SK-N-SH treated with all-trans-retinoic acid at 6 μM for 48 hours (cell line): Measurements from ENCODE around the gene TMCC3.

Source experiments
- ATAC-seq: fragments of 200-7000 bp; cut with Tn5 transposase; 3 replicates; pipeline ENCODE4 v1.9.1; 2020; ENCODE audit warnings: mild to moderate bottlenecking, moderate library complexity
- ARNTL ChIP-seq: fragments of 450-650 bp; formaldehyde crosslinking; IDR thresholded peaks from 2 replicates; pipeline ENCODE4 v1.5.0; 2020; ENCODE audit warnings: low read depth, mild to moderate bottlenecking, moderate library complexity, borderline replicate concordance
- BACH2 ChIP-seq: fragments of 250-450 bp; sonication (Bioruptor Pico); IDR thresholded peaks from 2 replicates; pipeline ENCODE4 v1.9.0; 2021; ENCODE audit warnings: mild to moderate bottlenecking, borderline replicate concordance
- CSDC2 ChIP-seq: fragments of 250-450 bp; sonication (Bioruptor Pico); IDR thresholded peaks from 2 replicates; pipeline ENCODE4 v1.5.0; 2020; ENCODE audit warnings: mild to moderate bottlenecking, moderate library complexity
- ESRRG ChIP-seq: fragments of 250-450 bp; sonication (Bioruptor Pico); IDR thresholded peaks from 2 replicates; pipeline ENCODE4 v1.6.1; 2021; ENCODE audit warnings: mild to moderate bottlenecking
- GLIS3 ChIP-seq: fragments of 250-450 bp; sonication (Bioruptor Pico); IDR thresholded peaks from 2 replicates; pipeline ENCODE4 v1.5.0; 2020; ENCODE audit warnings: mild to moderate bottlenecking, moderate library complexity
- ISL1 ChIP-seq: fragments of 250-450 bp; sonication (Bioruptor Pico); IDR thresholded peaks from 2 replicates; pipeline ENCODE4 v2.1.2; 2022; ENCODE audit warnings: mild to moderate bottlenecking, moderate library complexity
- OSR1 ChIP-seq: fragments of 250-450 bp; sonication (Bioruptor Pico); IDR thresholded peaks from 2 replicates; pipeline ENCODE4 v1.8.0; 2022; ENCODE audit warnings: moderate library complexity, mild to moderate bottlenecking, inconsistent platforms
- PPARA ChIP-seq: fragments of 250-450 bp; sonication (Bioruptor Pico); IDR thresholded peaks from 2 replicates; pipeline ENCODE4 v1.5.0; 2020; ENCODE audit warnings: mild to moderate bottlenecking, borderline replicate concordance
- SNAI2 ChIP-seq: fragments of 250-450 bp; sonication (Bioruptor Pico); IDR thresholded peaks from 2 replicates; pipeline ENCODE4 v1.5.0; 2020; ENCODE audit warnings: mild to moderate bottlenecking, moderate library complexity
- TCF4 ChIP-seq: fragments of 250-450 bp; sonication (Bioruptor Pico); IDR thresholded peaks from 2 replicates; pipeline ENCODE4 v1.8.0; 2021; ENCODE audit warnings: mild to moderate bottlenecking, moderate library complexity, borderline replicate concordance
- ZC3H10 ChIP-seq: fragments of 250-450 bp; sonication (Bioruptor Pico); IDR thresholded peaks from 2 replicates; pipeline ENCODE4 v1.5.1; 2021; ENCODE audit warnings: mild to moderate bottlenecking, moderate library complexity
- ZFP3 ChIP-seq: fragments of 250-450 bp; sonication (Bioruptor Pico); IDR thresholded peaks from 2 replicates; pipeline ENCODE4 v1.5.0; 2020; ENCODE audit warnings: mild to moderate bottlenecking, moderate library complexity
- ZFP30 ChIP-seq: fragments of 450-650 bp; formaldehyde crosslinking; IDR thresholded peaks from 2 replicates; pipeline ENCODE4 v1.5.0; 2022; ENCODE audit warnings: mild to moderate bottlenecking, moderate library complexity
- ZNF565 ChIP-seq: fragments of 450-650 bp; formaldehyde crosslinking; conservative IDR thresholded peaks from 2 replicates; pipeline ENCODE4 v1.5.0; 2020; ENCODE audit warnings: low read depth, mild to moderate bottlenecking, moderate library complexity
- ZNF70 ChIP-seq: fragments of 450-650 bp; formaldehyde crosslinking; IDR thresholded peaks from 2 replicates; pipeline ENCODE4 v1.5.0; 2020; ENCODE audit warnings: mild to moderate bottlenecking, moderate library complexity
- ZNF8 ChIP-seq: fragments of 450-650 bp; formaldehyde crosslinking; IDR thresholded peaks from 2 replicates; pipeline ENCODE4 v1.5.0; 2020; ENCODE audit warnings: mild to moderate bottlenecking, moderate library complexity
- TF ChIP-seq, protein P1 (sequence below): fragments of 250-450 bp; sonication (Bioruptor Pico); IDR thresholded peaks from 2 replicates; pipeline ENCODE4 v1.5.1; 2021; ENCODE audit warnings: mild to moderate bottlenecking, moderate library complexity
- TF ChIP-seq, protein P2 (sequence below): fragments of 250-450 bp; sonication (Bioruptor Pico); IDR thresholded peaks from 2 replicates; pipeline ENCODE4 v1.8.0; 2020; ENCODE audit warnings: mild to moderate bottlenecking, moderate library complexity, borderline replicate concordance
- TF ChIP-seq, protein P3 (sequence below): fragments of 250-450 bp; sonication (Bioruptor Pico); IDR thresholded peaks from 2 replicates; pipeline ENCODE4 v1.5.1; 2020; ENCODE audit warnings: low read depth, mild to moderate bottlenecking, moderate library complexity
- TF ChIP-seq, protein P4 (sequence below): fragments of 250-450 bp; sonication (Bioruptor Pico); IDR thresholded peaks from 2 replicates; pipeline ENCODE4 v1.5.0; 2020; ENCODE audit warnings: mild to moderate bottlenecking, moderate library complexity

The TMCC3 gene

DNA sequence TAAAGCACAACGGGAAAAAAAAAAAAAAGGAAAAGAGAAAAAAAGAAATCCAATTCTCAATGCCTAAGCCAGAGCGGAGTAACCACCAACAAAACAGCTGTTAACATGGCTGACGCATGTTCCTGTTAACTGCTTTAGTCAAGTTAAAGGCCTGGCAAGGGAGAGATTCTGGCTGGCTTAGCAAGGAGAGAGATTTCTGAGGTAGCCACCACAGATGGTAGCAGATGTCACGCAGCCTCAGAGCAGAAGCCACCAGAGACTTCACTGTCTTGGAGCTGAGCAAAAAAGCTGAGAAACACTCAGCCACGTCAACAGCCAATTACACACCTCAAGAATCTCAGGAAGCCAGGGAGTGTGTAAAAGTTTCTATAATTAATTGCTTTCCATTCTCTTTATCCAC, 87.1 kb downstream of the TMCC3 start:
- no peak for ATAC-seq
- TF ChIP-seq, protein P1, sequence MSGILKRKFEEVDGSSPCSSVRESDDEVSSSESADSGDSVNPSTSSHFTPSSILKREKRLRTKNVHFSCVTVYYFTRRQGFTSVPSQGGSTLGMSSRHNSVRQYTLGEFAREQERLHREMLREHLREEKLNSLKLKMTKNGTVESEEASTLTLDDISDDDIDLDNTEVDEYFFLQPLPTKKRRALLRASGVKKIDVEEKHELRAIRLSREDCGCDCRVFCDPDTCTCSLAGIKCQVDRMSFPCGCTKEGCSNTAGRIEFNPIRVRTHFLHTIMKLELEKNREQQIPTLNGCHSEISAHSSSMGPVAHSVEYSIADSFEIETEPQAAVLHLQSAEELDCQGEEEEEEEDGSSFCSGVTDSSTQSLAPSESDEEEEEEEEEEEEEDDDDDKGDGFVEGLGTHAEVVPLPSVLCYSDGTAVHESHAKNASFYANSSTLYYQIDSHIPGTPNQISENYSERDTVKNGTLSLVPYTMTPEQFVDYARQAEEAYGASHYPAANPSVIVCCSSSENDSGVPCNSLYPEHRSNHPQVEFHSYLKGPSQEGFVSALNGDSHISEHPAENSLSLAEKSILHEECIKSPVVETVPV (CRISPR knock-in tag), result no peak
- no peak for TF ChIP-seq GLIS3
- TF ChIP-seq, protein P2, sequence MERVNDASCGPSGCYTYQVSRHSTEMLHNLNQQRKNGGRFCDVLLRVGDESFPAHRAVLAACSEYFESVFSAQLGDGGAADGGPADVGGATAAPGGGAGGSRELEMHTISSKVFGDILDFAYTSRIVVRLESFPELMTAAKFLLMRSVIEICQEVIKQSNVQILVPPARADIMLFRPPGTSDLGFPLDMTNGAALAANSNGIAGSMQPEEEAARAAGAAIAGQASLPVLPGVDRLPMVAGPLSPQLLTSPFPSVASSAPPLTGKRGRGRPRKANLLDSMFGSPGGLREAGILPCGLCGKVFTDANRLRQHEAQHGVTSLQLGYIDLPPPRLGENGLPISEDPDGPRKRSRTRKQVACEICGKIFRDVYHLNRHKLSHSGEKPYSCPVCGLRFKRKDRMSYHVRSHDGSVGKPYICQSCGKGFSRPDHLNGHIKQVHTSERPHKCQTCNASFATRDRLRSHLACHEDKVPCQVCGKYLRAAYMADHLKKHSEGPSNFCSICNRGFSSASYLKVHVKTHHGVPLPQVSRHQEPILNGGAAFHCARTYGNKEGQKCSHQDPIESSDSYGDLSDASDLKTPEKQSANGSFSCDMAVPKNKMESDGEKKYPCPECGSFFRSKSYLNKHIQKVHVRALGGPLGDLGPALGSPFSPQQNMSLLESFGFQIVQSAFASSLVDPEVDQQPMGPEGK (CRISPR knock-in tag), result no peak
- no peak for TF ChIP-seq SNAI2 (CRISPR knock-in tag)
- TF ChIP-seq ZFP30, result no peak
- no peak for TF ChIP-seq BACH2 (CRISPR knock-in tag)
- no peak for TF ChIP-seq ZNF70 (CRISPR knock-in tag)
- TF ChIP-seq, protein P3, sequence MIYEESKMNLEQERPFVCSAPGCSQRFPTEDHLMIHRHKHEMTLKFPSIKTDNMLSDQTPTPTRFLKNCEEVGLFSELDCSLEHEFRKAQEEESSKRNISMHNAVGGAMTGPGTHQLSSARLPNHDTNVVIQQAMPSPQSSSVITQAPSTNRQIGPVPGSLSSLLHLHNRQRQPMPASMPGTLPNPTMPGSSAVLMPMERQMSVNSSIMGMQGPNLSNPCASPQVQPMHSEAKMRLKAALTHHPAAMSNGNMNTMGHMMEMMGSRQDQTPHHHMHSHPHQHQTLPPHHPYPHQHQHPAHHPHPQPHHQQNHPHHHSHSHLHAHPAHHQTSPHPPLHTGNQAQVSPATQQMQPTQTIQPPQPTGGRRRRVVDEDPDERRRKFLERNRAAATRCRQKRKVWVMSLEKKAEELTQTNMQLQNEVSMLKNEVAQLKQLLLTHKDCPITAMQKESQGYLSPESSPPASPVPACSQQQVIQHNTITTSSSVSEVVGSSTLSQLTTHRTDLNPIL (CRISPR knock-in tag), result no peak
- no peak for TF ChIP-seq PPARA (CRISPR knock-in tag)
- no peak for TF ChIP-seq TCF4
- no peak for TF ChIP-seq ESRRG (CRISPR knock-in tag)
- TF ChIP-seq, all 23 proteins: peak for 0

DNA sequence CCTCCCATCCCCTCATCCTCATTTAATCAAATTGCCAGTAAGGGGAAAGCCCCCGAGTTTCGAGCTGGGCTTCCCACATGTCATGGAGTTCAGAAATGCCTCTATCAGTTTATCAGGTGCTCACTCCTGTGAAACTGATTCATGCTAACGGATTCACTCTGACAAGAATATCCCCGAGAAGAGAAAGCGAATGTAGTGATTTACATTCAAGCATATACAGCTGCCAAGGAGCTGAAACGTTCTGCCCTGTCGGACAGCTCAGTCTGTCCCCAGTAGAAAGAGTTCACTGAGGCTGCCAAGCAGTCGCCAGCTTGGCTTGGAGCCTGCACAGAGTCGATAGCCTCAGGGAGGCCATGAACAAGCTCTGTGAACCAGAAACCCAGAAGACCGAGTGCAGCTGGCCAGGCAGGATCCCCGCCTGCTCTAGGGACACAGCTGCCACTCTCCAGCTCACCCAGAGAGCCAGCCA, 88.4 kb downstream of the TMCC3 start:
- TF ChIP-seq GLIS3 (no peak), ZNF70 (CRISPR knock-in tag) (peak; percentile 66; the same call in 1 of the 2 replicates), BACH2 (CRISPR knock-in tag) (no peak), TCF4 (peak; percentile 45; the same call in 1 of the 2 replicates)
- TF ChIP-seq, protein P4, sequence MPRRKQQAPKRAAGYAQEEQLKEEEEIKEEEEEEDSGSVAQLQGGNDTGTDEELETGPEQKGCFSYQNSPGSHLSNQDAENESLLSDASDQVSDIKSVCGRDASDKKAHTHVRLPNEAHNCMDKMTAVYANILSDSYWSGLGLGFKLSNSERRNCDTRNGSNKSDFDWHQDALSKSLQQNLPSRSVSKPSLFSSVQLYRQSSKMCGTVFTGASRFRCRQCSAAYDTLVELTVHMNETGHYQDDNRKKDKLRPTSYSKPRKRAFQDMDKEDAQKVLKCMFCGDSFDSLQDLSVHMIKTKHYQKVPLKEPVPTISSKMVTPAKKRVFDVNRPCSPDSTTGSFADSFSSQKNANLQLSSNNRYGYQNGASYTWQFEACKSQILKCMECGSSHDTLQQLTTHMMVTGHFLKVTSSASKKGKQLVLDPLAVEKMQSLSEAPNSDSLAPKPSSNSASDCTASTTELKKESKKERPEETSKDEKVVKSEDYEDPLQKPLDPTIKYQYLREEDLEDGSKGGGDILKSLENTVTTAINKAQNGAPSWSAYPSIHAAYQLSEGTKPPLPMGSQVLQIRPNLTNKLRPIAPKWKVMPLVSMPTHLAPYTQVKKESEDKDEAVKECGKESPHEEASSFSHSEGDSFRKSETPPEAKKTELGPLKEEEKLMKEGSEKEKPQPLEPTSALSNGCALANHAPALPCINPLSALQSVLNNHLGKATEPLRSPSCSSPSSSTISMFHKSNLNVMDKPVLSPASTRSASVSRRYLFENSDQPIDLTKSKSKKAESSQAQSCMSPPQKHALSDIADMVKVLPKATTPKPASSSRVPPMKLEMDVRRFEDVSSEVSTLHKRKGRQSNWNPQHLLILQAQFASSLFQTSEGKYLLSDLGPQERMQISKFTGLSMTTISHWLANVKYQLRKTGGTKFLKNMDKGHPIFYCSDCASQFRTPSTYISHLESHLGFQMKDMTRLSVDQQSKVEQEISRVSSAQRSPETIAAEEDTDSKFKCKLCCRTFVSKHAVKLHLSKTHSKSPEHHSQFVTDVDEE (CRISPR knock-in tag), result peak; percentile 24; the same call in 1 of the 2 replicates
- peak; percentile 86 for ATAC-seq

DNA sequence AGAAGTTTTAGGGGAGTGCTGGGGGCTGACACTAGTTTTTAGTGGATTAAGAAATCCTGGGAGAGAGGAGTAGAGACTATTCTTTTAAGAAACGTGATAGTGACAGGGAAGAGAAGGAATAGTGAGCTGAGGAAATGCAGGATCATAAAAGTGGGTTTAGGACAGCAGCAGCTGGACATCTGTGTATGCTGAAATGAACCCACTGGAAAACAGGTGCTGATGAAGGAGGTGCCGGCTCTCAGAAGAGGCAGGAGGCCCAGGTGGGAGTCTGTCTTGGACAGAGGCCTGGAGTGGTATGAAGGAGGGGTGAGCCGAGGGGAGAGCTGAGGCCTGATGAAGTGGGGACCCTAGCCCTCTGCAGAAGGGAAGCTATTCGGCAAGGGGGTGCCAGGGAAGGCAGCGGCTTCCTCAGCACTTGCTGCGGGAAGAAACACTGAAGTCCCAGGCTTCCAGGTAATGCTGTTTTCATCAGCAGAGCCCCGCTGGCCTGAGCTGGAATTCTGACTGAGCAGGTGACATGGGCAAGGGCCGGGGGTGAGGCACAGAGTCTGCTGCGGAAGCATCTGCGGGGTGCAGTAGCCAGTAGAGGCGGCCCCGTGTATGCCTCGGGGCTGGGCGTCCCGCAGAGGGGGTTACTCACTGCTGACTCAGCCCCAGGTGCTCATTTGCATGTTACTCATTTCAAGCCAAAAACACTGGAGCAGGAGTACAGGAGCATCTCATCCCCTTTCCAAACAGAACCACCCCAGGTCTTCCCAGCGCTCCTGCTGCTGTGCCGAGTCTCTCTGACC, 89.7 kb downstream of the TMCC3 start:
- no peak for ATAC-seq
- TF ChIP-seq ZNF565, result no peak
- no peak for TF ChIP-seq ZFP3 (CRISPR knock-in tag)
- TF ChIP-seq CSDC2 (CRISPR knock-in tag), result no peak
- TF ChIP-seq ISL1 (CRISPR knock-in tag), result no peak
- TF ChIP-seq, protein P3 (CRISPR knock-in tag), result no peak
- TF ChIP-seq, protein P1 (CRISPR knock-in tag), result no peak
- no peak for TF ChIP-seq ZNF8
- TF ChIP-seq ZC3H10 (CRISPR knock-in tag), result no peak
- TF ChIP-seq SNAI2 (CRISPR knock-in tag), result no peak
- TF ChIP-seq TCF4, result no peak
- no peak for TF ChIP-seq ZNF70 (CRISPR knock-in tag)
- no peak for TF ChIP-seq ZFP30
- TF ChIP-seq, protein P2 (CRISPR knock-in tag), result no peak
- TF ChIP-seq PPARA (CRISPR knock-in tag), result no peak
- no peak for TF ChIP-seq ESRRG (CRISPR knock-in tag)
- TF ChIP-seq OSR1 (CRISPR knock-in tag), result no peak
- TF ChIP-seq, protein P4 (CRISPR knock-in tag), result no peak
- TF ChIP-seq ARNTL (CRISPR knock-in tag), result no peak
